NK-92 (cell line): ENCODE measurements around the gene CFAP53.
"Not testable (repeated sequence)": the region's sequence is repeated elsewhere in the genome, so short reads cannot be mapped to it uniquely, and the experiment has no call there.

Experiments
- DNase-seq: peaks from one replicate; lab custom pipeline; 2025; ENCODE audit not compliant: unreplicated experiment; lab: John Stamatoyannopoulos, UW

Gene CFAP53

GRCh38 chr18:50274044-50274442 lies 7.7 kb upstream of the CFAP53 start:
- DNase-seq = no peak

- no peak for DNase-seq
These were observed 7.1 kb upstream of the CFAP53 start for GRCh38 chr18:50273203-50274043.

GRCh38 chr18:50272568-50272967 lies 6.3 kb upstream of the CFAP53 start:
- DNase-seq = no peak

- no peak for DNase-seq
These were observed 1.9 kb upstream of the CFAP53 start for GRCh38 chr18:50268022-50268747.

GRCh38 chr18:50262977-50263376 lies 3.3 kb downstream of the CFAP53 start:
- no peak for DNase-seq

GRCh38 chr18:50250935-50251334 lies 15.4 kb downstream of the CFAP53 start:
- no peak for DNase-seq

GRCh38 chr18:50249576-50249975 lies 16.7 kb downstream of the CFAP53 start:
- no peak for DNase-seq

- no peak for DNase-seq
These were observed 18.7 kb downstream of the CFAP53 start for GRCh38 chr18:50247561-50247960.

- DNase-seq = not testable (repeated sequence)
These were observed 24.5 kb downstream of the CFAP53 start for GRCh38 chr18:50241768-50242167.

- DNase-seq = no peak
These were observed 26.2 kb downstream of the CFAP53 start for GRCh38 chr18:50240080-50240563.

- DNase-seq = no peak
These were observed 33.9 kb downstream of the CFAP53 start for GRCh38 chr18:50232419-50232818.

- DNase-seq = no peak
These were observed 34.7 kb downstream of the CFAP53 start for GRCh38 chr18:50231621-50232020.

- DNase-seq = not testable (repeated sequence)
These were observed 46.0 kb downstream of the CFAP53 start for GRCh38 chr18:50220249-50220648.

- DNase-seq = no peak
These were observed 47.7 kb downstream of the CFAP53 start for GRCh38 chr18:50218432-50219197.

GRCh38 chr18:50209311-50209710 lies 57.0 kb downstream of the CFAP53 start:
- DNase-seq = no peak

GRCh38 chr18:50207722-50208121 lies 58.6 kb downstream of the CFAP53 start:
- DNase-seq = no peak

GRCh38 chr18:50203801-50204604 lies 62.3 kb downstream of the CFAP53 start:
- no peak for DNase-seq

- DNase-seq = no peak
These were observed 64.7 kb downstream of the CFAP53 start for GRCh38 chr18:50201476-50202018.

GRCh38 chr18:50199921-50200320 lies 66.4 kb downstream of the CFAP53 start:
- no peak for DNase-seq

GRCh38 chr18:50199346-50199855 lies 66.9 kb downstream of the CFAP53 start:
- DNase-seq = no peak
